Prostate gland (tissue), 2 donors: ENCODE data around the gene PITX3. TPM values are rescaled to one million over a fixed set of nuclear protein-coding genes. Genes with fewer than 3 reads are reported as not detected.

Experiments used
- DNase-seq: peaks from one replicate; pipeline ENCODE4 v3.0.0-alpha.2; 2019; ENCODE audit warnings: low spot score
- H3K27ac ChIP-seq, 2 donors: fragments of 200-600 bp; sonication (generic); 2 replicates each; pipeline ENCODE4 v1.5.1; 2017 to 2019
- H3K27me3 ChIP-seq: fragments of 200-600 bp; sonication (generic); replicated peaks from 2 replicates; pipeline ENCODE4 v1.5.1; 2019; ENCODE audit not compliant: insufficient read depth
- H3K36me3 ChIP-seq, 2 donors: fragments of 200-600 bp; sonication (generic); 1 replicate in 1 of 2; 2 replicates in 1 of 2; pipeline versions ENCODE4 v1.5.1 to v1.8.1; 2017 to 2019
- H3K4me1 ChIP-seq: fragments of 200-600 bp; sonication (generic); replicated peaks from 2 replicates; pipeline ENCODE4 v1.5.1; 2019
- H3K4me3 ChIP-seq, 2 donors: fragments of 200-600 bp; sonication (generic); 2 replicates each; pipeline ENCODE4 v1.5.1; 2017 to 2019
- H3K9me3 ChIP-seq: fragments of 200-600 bp; sonication (generic); 2 replicates; pipeline ENCODE4 v1.5.1; 2017
- CTCF ChIP-seq, 4 experiments: fragments of 200-600 bp in 2 of 4; fragments of 450-650 bp in 2 of 4; sonication (generic) in 2 of 4; IDR thresholded peaks; 1 replicate in 3 of 4; 2 replicates in 1 of 4; pipeline ENCODE4 v1.5.1; 2016 to 2019; ENCODE audit warnings: antibody characterized with exemption in 4 of 4, mild to moderate bottlenecking in 2 of 4, moderate library complexity in 2 of 4
- POLR2A ChIP-seq: fragments of 450-650 bp; IDR thresholded peaks from one replicate; pipeline ENCODE4 v1.6.1; 2016; ENCODE audit warnings: antibody characterized with exemption, mild to moderate bottlenecking
- POLR2AphosphoS5 ChIP-seq: sonication (generic); formaldehyde crosslinking; IDR thresholded peaks from one replicate; pipeline ENCODE4 v1.6.1; 2017; ENCODE audit warnings: antibody characterized with exemption
- WGBS: methylation state at CpG from one replicate; pipeline ENCODE4 v1.1.5; 2018; 5-methylcytosine and 5-hydroxymethylcytosine counted together
- intact Hi-C: fragments of 100-400 bp; cut with DNase I; formaldehyde crosslinking; loops from one replicate; pipeline ENCODE4 v1.14.2; 2022
- total RNA-seq, 2 donors: library from RNA; depleted of rRNA; stranded (reverse); fragments of >200 nt; gene quantifications; one replicate each; pipeline ENCODE4 v1.1.0, GENCODE V29; 2016

The PITX3 gene
- total RNA-seq, 2 donors from 2014 or later: not detected

GRCh38 chr10:102281102-102281487 is 39.8 kb upstream of the PITX3 start:
- no peaks in the 10 kb centered on the region for H3K9me3 ChIP-seq
- peak overlapping the region in 1 of 2 donors; percentile 17 for H3K27ac ChIP-seq
- no peak overlapping the region for H3K4me3 ChIP-seq
- TF ChIP-seq POLR2AphosphoS5: no peak
- no peak for TF ChIP-seq POLR2A
- TF ChIP-seq CTCF (IDR thresholded peaks at IDR 0.05): no peak
- no peaks in the 10 kb centered on the region for H3K36me3 ChIP-seq
- WGBS: 21% methylated on average over 3 of the region's 3 CpGs
- H3K27me3 ChIP-seq: no peaks in the 10 kb centered on the region
- H3K4me1 ChIP-seq: no peaks in the 10 kb centered on the region
- intact Hi-C loops: no loop called here
- no peak for DNase-seq

- Histone ChIP-seq H3K27ac (peak overlapping the region; percentile 2 to 17), H3K36me3 (no peaks in the 10 kb centered on the region), H3K27me3 (no peaks in the 10 kb centered on the region), H3K4me1 (no peaks in the 10 kb centered on the region), H3K4me3 (no peak overlapping the region), H3K9me3 (no peaks in the 10 kb centered on the region)
- TF ChIP-seq POLR2AphosphoS5 (no peak), CTCF (IDR thresholded peaks at IDR 0.05) (no peak), POLR2A (no peak)
- no peak for DNase-seq
- intact Hi-C loops: no loop called here
- WGBS: 0% methylated on average over 3 of the region's 3 CpGs
Measured at GRCh38 chr10:102280397-102281101, 39.2 kb upstream of the PITX3 start.

GRCh38 chr10:102279104-102279503 is 37.8 kb upstream of the PITX3 start:
- Histone ChIP-seq H3K27me3 (no peaks in the 10 kb centered on the region), H3K4me3 (no peak overlapping the region), H3K36me3 (no peaks in the 10 kb centered on the region), H3K27ac (no peak overlapping the region), H3K9me3 (no peaks in the 10 kb centered on the region), H3K4me1 (no peaks in the 10 kb centered on the region)
- no peak for TF ChIP-seq POLR2A
- no peak for TF ChIP-seq CTCF (IDR thresholded peaks at IDR 0.05)
- no peak for TF ChIP-seq POLR2AphosphoS5
- no peak for DNase-seq
- intact Hi-C loops: no loop called here

GRCh38 chr10:102275343-102275742 is 34.0 kb upstream of the PITX3 start:
- no peaks in the 10 kb centered on the region for H3K9me3 ChIP-seq
- WGBS: 84% methylated on average over 2 of the region's 2 CpGs
- no peaks in the 10 kb centered on the region for H3K4me1 ChIP-seq
- TF ChIP-seq CTCF (IDR thresholded peaks at IDR 0.05) (no peak), POLR2AphosphoS5 (no peak), POLR2A (no peak)
- H3K27me3 ChIP-seq: no peaks in the 10 kb centered on the region
- H3K27ac ChIP-seq: no peak overlapping the region
- DNase-seq: no peak
- no peak overlapping the region for H3K4me3 ChIP-seq
- intact Hi-C loops: no loop called here
- no peaks in the 10 kb centered on the region for H3K36me3 ChIP-seq

GRCh38 chr10:102274062-102274461 is 32.8 kb upstream of the PITX3 start:
- DNase-seq: no peak
- no peak for TF ChIP-seq CTCF (IDR thresholded peaks at IDR 0.05)
- no peak for TF ChIP-seq POLR2A
- no peak for TF ChIP-seq POLR2AphosphoS5
- H3K4me3 ChIP-seq: no peak overlapping the region
- no peaks in the 10 kb centered on the region for H3K36me3 ChIP-seq
- no peak overlapping the region for H3K27ac ChIP-seq
- H3K27me3 ChIP-seq: no peaks in the 10 kb centered on the region
- 88% methylated on average over 1 of the region's 1 CpG for whole genome bisulfite sequencing
- H3K4me1 ChIP-seq: no peaks in the 10 kb centered on the region
- H3K9me3 ChIP-seq: no peaks in the 10 kb centered on the region
- intact Hi-C loops: no loop called here
